ENCODE results near the gene ARHGEF4. TPM values are rescaled to one million over a fixed set of nuclear protein-coding genes. Genes with fewer than 3 reads are reported as not detected.

Gene ARHGEF4
- total RNA-seq, 4 donors from 2014 or later: 108 to 378 (median 134) TPM

GRCh38 chr2:130947967-130948366 is 111.3 kb downstream of the ARHGEF4 start:
- H3K27ac ChIP-seq: no peak overlapping the region
- TF ChIP-seq CTCF (IDR thresholded peaks at IDR 0.05) (no peak), POLR2A (IDR thresholded peaks at IDR 0.05) (no peak), EP300 (IDR thresholded peaks at IDR 0.05) (no peak), POLR2AphosphoS5 (IDR thresholded peaks at IDR 0.05) (no peak)
- DNase-seq (ENCODE audit: low spot score in 2 of 2): no peak
- H3K27me3 ChIP-seq: no peaks in the 10 kb centered on the region
- 90% methylated on average over 6 of the region's 6 CpGs for WGBS
- no peak overlapping the region for H3K4me3 ChIP-seq
- no peaks in the 10 kb centered on the region for H3K4me1 ChIP-seq
- peaks cover 10% of the 10 kb centered on the region for H3K36me3 ChIP-seq
- peaks cover 14% of the 10 kb centered on the region for H3K9me3 ChIP-seq

GRCh38 chr2:130949954-130950353 is 113.2 kb downstream of the ARHGEF4 start:
- H3K27me3 ChIP-seq: no peaks in the 10 kb centered on the region
- no peak for DNase-seq (ENCODE audit: low spot score in 2 of 2)
- TF ChIP-seq CTCF (IDR thresholded peaks at IDR 0.05): no peak
- TF ChIP-seq POLR2A (IDR thresholded peaks at IDR 0.05): no peak
- no peak for TF ChIP-seq POLR2AphosphoS5 (IDR thresholded peaks at IDR 0.05)
- TF ChIP-seq EP300 (IDR thresholded peaks at IDR 0.05): no peak
- H3K36me3 ChIP-seq: peaks cover 10% of the 10 kb centered on the region
- H3K27ac ChIP-seq: no peak overlapping the region
- 73% methylated on average over 6 of the region's 6 CpGs for WGBS
- no peaks in the 10 kb centered on the region for H3K4me1 ChIP-seq
- H3K4me3 ChIP-seq: no peak overlapping the region
- H3K9me3 ChIP-seq: peaks cover 6% of the 10 kb centered on the region

GRCh38 chr2:130951018-130951417 is 114.3 kb downstream of the ARHGEF4 start:
- Histone ChIP-seq H3K36me3 (peaks cover 4% of the 10 kb centered on the region), H3K27me3 (no peaks in the 10 kb centered on the region), H3K4me3 (no peak overlapping the region), H3K4me1 (no peaks in the 10 kb centered on the region), H3K9me3 (no peaks in the 10 kb centered on the region), H3K27ac (no peak overlapping the region)
- no peak for TF ChIP-seq POLR2AphosphoS5 (IDR thresholded peaks at IDR 0.05)
- no peak for TF ChIP-seq POLR2A (IDR thresholded peaks at IDR 0.05)
- TF ChIP-seq CTCF (IDR thresholded peaks at IDR 0.05): no peak
- no peak for TF ChIP-seq EP300 (IDR thresholded peaks at IDR 0.05)
- DNase-seq (ENCODE audit: low spot score in 2 of 2): no peak

- no peaks in the 10 kb centered on the region for H3K4me1 ChIP-seq
- 95% methylated on average over 1 of the region's 1 CpG for WGBS
- H3K36me3 ChIP-seq: no peaks in the 10 kb centered on the region
- TF ChIP-seq POLR2A (IDR thresholded peaks at IDR 0.05): no peak
- no peaks in the 10 kb centered on the region for H3K9me3 ChIP-seq
- H3K27ac ChIP-seq: no peak overlapping the region
- no peak for DNase-seq (ENCODE audit: low spot score in 2 of 2)
- H3K4me3 ChIP-seq: no peak overlapping the region
- no peaks in the 10 kb centered on the region for H3K27me3 ChIP-seq
These were observed 118.2 kb downstream of the ARHGEF4 start for GRCh38 chr2:130954873-130955272.

GRCh38 chr2:130957915-130958314 is 121.2 kb downstream of the ARHGEF4 start:
- TF ChIP-seq EP300 (IDR thresholded peaks at IDR 0.05) (no peak), POLR2A (IDR thresholded peaks at IDR 0.05) (no peak), CTCF (IDR thresholded peaks at IDR 0.05) (no peak), POLR2AphosphoS5 (IDR thresholded peaks at IDR 0.05) (no peak)
- H3K9me3 ChIP-seq: no peaks in the 10 kb centered on the region
- no peaks in the 10 kb centered on the region for H3K36me3 ChIP-seq
- peaks cover under 1% of the 10 kb centered on the region for H3K4me1 ChIP-seq
- WGBS: 42% methylated on average over 2 of the region's 2 CpGs
- H3K27me3 ChIP-seq: peaks cover 15% of the 10 kb centered on the region
- no peak for DNase-seq (ENCODE audit: low spot score in 2 of 2)
- no peak overlapping the region for H3K4me3 ChIP-seq
- H3K27ac ChIP-seq: no peak overlapping the region

GRCh38 chr2:130963196-130963848 is 126.6 kb downstream of the ARHGEF4 start:
- no peak for TF ChIP-seq POLR2AphosphoS5 (IDR thresholded peaks at IDR 0.05)
- TF ChIP-seq EP300 (IDR thresholded peaks at IDR 0.05): no peak
- no peak for TF ChIP-seq CTCF (IDR thresholded peaks at IDR 0.05)
- TF ChIP-seq POLR2A (IDR thresholded peaks at IDR 0.05): no peak
- DNase-seq (ENCODE audit: low spot score in 2 of 2): no peak
- Histone ChIP-seq H3K27ac (no peak overlapping the region), H3K9me3 (no peaks in the 10 kb centered on the region), H3K4me1 (peaks cover 10% of the 10 kb centered on the region), H3K27me3 (peaks cover 44% of the 10 kb centered on the region), H3K4me3 (peak overlapping the region; percentile 40), H3K36me3 (no peaks in the 10 kb centered on the region)
- WGBS: 24% methylated on average over 2 of the region's 90 CpGs

Data from suprapubic skin (tissue), 4 donors.